CD4-positive, alpha-beta T cell treated with Interleukin-17A for 4 hours (primary cell): ENCODE data around the gene YPEL5.
"Not testable (repeated sequence)": the region's sequence is repeated elsewhere in the genome, so short reads cannot be mapped to it uniquely, and the experiment has no call there.

Experiments
- DNase-seq: peaks from one replicate; pipeline ENCODE4 v3.0.0-alpha.2; 2020; ENCODE audit warnings: mixed read lengths

YPEL5 gene

DNA sequence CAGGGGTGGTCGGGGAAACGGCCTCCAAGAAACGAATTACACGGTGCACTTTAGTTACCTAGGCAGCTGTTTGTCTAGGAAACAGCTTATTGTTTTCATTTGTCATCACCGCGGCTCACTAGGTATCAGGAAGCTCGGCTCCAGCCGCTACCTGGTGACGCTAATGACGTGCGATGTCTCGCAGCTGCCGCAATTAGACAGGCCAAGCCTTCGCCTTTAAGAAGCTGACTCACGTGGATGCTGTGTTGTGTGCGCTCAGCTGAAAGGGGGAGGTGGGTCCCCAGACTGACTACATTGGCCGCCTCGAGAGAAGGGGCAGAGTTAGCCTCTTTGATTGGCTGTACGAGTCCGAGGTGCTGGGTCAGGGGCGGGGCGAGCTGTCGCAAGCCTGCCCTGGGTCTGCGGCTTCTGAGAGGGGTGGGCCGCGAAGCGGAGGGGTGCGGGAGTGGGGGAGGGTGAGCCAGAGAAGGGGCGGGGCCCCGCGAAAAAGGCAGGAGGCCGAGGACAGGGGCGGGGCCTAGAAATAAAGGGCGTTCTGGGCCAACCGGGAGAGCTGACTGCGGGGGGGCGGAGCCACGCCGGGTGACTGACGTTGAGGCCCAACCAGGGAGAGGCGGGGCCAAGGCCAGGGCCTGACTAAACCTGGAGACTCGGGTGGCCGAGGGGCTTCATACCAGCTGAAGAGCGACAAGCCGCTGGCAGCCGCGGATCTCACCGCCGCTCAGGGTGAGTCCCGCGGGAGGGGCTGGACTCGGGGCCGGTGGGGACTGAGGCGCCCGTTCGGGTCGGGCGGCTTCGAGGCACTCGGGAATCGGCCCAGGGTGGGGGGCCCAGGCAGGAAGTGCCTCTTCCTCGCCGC, at the start of gene YPEL5:
YPEL5 (plus strand) TSS at position 671 of the 859 bp plus-strand sequence. CDS start 9,645 bp downstream, outside the sequence.
- peak; percentile 99 for DNase-seq

DNA sequence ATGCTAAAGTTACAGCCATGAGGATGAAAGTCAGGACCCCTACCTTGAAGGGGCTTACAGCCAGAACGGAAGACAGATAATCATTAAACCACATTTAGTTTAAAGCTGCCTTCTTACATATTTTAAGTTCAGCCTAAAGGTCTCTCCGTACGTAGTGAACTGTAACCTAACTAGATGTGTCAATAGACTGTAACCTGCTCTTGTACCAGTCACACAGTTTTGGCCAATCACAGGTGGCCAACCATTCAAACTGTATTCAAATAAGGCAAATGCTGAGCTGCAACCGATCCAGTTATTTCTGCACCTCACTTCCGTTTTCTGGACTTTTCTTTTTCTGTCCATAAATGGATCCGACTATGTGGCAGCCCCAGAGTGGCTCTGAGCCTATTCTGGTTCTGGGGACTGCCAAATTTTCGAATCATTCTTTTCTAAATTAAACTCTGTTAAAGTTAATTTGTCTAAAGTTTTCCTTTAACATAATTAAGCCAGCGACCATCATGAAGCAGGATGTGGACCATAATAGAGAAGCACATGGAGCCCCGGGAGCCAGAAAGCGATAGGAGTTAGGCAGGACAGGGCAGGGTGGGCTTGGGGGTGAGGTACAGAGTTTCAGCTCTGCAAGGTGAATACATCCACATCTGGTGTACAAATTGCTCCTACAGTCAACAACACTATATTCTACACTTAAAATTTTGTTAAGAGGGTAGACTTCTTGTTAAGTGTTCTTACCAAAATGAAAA, 48.4 kb upstream of the YPEL5 start:
- no peak for DNase-seq

DNA sequence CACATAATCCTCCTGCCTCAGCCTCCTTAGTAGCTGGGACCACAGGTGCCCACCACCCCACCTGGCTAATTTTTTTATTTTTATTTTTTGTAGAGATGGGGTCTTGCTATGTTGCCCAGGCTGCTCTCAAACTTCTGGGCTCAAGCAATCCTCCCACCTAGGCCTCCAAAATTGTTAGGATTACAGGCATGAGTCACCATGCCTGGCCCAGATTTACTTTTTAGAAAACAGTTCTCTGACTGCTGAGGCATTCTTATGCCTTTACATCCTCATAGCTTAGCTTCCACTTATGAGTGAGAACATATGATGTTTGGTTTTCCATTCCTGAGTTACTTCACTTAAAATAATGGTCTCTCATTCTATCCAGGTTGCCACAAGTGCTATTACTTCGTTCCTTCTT, 47.4 kb upstream of the YPEL5 start:
- not testable (repeated sequence) for DNase-seq

DNA sequence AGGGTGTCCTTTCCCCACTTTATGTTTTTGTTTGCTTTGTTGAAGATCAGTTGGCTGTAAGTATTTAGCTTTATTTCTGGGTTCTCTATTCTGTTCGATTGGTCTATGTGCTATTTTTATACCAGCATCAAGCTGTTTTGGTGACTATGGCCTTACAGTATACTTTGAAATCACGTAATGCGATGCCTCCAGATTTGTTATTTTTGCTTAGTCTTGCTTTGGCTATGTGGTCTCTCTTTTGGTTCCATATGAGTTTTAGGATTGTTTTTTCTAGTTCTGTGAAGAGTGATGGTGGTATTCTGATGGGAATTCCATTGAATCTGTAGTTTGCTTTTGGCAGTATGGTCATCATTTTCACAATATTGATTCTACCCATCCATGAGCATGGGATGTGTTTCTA, 46.1 kb upstream of the YPEL5 start:
- DNase-seq = not testable (repeated sequence)

DNA sequence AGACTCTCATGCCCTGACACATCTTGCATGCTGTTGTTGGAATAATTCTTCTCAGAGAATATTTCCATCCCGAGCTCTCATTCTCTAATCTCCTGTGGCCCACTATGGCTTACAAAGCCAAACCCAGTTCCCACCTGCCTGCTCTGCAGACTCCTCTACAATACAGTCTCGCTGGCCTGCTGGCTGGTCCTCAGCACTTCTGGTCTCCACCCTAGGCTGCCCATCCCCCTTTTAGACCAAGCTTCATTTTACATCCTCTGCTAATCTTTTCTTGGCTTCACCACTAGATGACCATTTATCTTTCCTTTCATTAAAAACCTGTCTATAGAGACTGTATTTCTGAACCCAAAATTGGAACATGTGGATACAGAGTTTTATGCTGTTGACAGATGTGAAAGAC, 42.5 kb upstream of the YPEL5 start:
- DNase-seq = no peak

DNA sequence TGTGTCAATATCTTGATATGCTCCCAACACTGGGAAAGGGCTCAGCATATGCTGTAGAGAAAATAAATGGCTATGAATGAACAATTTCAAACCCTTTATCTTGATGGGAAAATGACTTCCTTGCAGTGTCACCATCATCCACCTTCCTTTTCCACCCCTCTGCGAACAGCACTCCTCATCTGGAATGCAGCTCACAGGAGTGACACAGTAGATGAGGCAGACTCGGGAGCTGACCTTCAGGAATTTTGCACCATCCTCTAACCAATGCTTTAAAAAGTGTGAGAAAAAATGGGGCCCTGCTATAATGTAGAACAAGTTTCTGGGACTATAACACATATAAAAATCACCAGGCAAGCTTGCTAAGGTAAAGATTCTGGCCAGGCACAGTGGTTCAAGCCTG, 41.3 kb upstream of the YPEL5 start:
- no peak for DNase-seq

- DNase-seq = no peak
These were observed 40.3 kb upstream of the YPEL5 start for GRCh38 chr2:30106543-30106942.

DNA sequence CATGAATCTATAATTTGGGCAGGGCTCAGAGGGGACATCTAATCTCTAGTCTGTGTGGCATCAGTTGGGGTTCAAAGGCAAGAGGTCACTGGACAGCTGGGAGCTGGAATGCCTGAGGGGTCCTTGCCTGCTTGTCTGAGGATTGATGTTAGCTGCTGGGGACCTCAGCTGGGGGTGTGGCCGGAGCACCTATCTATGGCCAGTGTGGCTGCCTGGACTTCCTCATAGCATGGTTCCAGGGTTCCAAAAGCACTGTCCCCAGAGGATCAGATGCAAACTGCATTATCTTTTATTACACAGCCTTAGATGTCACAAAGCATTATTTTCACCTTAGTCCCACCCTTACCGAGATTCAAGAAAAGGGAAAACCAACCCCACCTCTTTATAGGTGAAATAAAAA, 38.6 kb upstream of the YPEL5 start:
- no peak for DNase-seq

GRCh38 chr2:30108851-30109250, 38.0 kb upstream of the YPEL5 start:
- no peak for DNase-seq

GRCh38 chr2:30109856-30110255, 37.0 kb upstream of the YPEL5 start:
- no peak for DNase-seq

DNA sequence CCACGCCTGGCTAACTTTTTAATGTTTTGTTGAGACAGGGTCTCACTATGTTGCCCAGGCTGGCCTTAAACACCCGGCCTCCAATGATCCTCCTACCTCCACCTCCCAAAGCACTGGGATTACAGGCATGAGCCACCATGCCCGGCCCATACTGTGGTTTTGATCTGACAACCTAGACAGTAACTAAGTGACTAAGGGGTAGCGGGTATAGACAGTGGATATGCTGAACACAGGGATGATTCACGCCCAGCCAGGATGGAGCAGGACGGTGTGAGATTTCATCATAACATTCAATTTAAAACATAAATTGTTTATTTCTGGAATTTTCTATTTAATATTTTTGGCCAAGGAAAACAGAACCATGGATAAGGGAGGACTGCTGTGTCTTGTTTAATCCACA, 36.0 kb upstream of the YPEL5 start:
- no peak for DNase-seq

GRCh38 chr2:30111186-30111585, 35.6 kb upstream of the YPEL5 start:
- DNase-seq = not testable (repeated sequence)

GRCh38 chr2:30112561-30112960, 34.2 kb upstream of the YPEL5 start:
- DNase-seq = no peak

DNA sequence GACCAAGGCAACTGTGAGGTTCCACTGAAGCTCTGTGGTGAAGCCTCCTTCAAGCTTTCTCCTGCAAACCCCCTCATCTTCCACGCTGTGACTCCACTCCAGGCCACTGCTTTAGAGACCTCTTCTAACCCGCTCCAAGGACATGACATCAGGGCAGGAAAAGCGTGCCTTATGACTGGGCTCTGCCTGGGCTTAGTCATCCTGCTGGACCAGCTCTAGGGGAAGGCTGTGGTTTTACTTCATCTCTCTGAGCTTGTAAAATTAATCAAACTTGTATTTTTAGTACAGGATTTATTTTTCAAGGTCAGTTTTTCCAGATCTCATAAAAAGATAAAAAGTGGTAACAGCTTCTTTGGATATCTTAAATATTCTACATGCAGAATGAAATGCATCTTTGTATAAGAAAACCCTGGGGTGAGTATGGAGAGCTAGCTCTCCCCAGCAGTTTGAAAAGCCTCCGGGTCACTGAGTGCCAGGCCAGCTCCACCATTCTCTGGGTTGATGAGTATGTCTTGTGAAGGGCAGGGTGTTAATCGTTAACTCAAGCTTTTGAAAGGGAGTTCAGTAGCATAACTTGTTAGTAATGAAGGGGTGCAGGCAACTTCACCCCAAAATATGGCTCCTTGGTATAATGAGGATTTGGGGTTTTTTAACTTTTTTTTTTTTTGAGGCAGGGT, 33.1 kb upstream of the YPEL5 start:
- no peak for DNase-seq

- DNase-seq = peak; percentile 73
These were observed 31.4 kb upstream of the YPEL5 start for GRCh38 chr2:30115141-30115980.

- no peak for DNase-seq
These were observed 30.9 kb upstream of the YPEL5 start for GRCh38 chr2:30115981-30116285.

- no peak for DNase-seq
These were observed 24.4 kb upstream of the YPEL5 start for GRCh38 chr2:30122362-30122761.

DNA sequence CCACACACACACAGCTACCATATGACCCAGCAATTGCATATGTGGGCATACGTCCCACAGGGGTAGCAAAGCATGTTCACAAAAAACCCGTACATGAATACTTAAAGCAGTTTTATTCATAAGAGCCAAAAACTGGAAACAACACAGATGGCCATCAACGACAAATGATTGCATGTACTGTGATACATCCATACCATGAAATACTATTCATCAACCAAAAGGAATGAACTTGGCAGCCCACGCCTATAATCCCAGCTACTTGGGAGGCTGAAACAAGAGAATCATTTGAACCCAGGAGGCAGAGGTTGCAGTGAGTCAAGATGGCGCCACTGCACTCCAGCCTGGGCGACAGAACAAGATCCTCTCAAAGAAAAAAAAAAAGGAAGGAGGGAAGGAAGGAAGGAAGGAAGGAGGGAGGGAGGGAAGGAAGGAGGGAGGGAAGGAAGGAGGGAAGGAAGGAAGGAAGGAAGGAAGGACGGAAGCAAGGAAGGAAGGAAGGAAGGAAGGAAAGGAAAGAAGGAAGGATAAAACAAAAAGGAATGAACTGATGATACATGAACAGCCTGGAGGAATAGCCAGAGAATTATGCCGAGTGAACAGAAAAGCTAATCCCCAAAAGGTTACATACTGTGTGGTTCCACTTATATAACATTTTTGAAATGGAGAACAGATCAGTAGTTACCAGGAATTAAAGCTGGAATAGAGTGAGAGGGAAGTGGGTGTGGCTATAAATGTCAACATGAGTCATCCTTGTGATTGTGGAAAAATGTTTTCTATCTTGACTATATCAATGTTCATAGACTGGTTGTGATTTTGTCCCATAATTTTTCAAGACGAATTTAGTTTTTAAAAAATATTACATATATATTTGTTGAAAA, 19.6 kb upstream of the YPEL5 start:
- DNase-seq = no peak

GRCh38 chr2:30134582-30134981, 12.2 kb upstream of the YPEL5 start:
- DNase-seq = no peak

GRCh38 chr2:30135541-30135940, 11.3 kb upstream of the YPEL5 start:
- no peak for DNase-seq

- DNase-seq = no peak
These were observed 9.9 kb upstream of the YPEL5 start for GRCh38 chr2:30136764-30137444.
